ENCODE results near the gene HES2. TPM values are rescaled to one million over a fixed set of nuclear protein-coding genes. Genes with fewer than 3 reads are reported as not detected.

HES2 gene
- total and polyA plus RNA-seq, 2 experiments from 2014 or later, result 0.27 to 1.2 TPM

DNA sequence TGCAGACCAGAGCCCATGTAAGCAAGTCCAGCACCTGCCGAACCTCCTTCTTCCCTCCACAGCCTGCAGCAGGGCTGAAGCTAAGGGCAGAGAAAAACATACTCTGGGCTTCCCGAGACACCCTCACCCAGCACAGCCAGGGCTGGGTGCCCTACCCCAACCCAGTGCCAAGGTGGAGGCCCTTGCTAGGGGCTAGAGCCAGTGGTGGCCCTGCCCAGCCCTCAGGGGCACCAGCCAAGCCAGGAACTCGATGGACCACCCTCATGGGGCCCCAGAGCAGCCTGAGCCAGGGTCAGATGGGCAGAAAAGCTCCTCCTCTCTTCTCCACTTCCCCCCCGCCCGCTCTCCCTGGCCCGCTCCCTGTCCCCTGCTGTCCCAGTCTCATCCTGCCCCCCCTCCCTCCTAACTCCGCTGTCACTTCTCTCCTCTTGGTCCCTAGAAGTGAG lies 30.3 kb upstream of the HES2 start:
- H4K20me1 ChIP-seq (ENCODE audit: insufficient read depth, poor library complexity, severe bottlenecking), result no peaks in the 10 kb centered on the region
- peaks cover 20% of the 10 kb centered on the region for H3K27me3 ChIP-seq
- 84% methylated on average over 3 of the region's 7 CpGs for WGBS (ENCODE audit: low lambda C conversion rate, missing lambda C conversion rate)
- no peaks in the 10 kb centered on the region for H3K9me3 ChIP-seq (ENCODE audit: low read depth)
- H3K4me1 ChIP-seq (ENCODE audit: insufficient read depth), result peaks cover 19% of the 10 kb centered on the region
- H3K9me2 ChIP-seq (replicated peaks; ENCODE audit: insufficient read depth), result no peaks in the 10 kb centered on the region
- no peak for DNase-seq (ENCODE audit: low spot score)
- H3K4me2 ChIP-seq, result peak overlapping the region; percentile 81
- TF ChIP-seq CTCF (IDR thresholded peaks at IDR 0.05; ENCODE audit: poor library complexity), result no peak
- no peak for TF ChIP-seq EZH2phosphoT487 (IDR thresholded peaks at IDR 0.05; ENCODE audit: low read depth, severe bottlenecking, unreplicated experiment)
- no peak for TF ChIP-seq EZH2 (IDR thresholded peaks at IDR 0.05; ENCODE audit: borderline replicate concordance)
- no peak overlapping the region for H2AFZ ChIP-seq
- H3K4me3 ChIP-seq, result no peak overlapping the region
- H3K36me3 ChIP-seq (replicated peaks; ENCODE audit: insufficient read depth, low read depth), result no peaks in the 10 kb centered on the region
- no peaks in the 10 kb centered on the region for H3K79me2 ChIP-seq
- H3K27ac ChIP-seq, result peak overlapping the region; percentile 69

DNA sequence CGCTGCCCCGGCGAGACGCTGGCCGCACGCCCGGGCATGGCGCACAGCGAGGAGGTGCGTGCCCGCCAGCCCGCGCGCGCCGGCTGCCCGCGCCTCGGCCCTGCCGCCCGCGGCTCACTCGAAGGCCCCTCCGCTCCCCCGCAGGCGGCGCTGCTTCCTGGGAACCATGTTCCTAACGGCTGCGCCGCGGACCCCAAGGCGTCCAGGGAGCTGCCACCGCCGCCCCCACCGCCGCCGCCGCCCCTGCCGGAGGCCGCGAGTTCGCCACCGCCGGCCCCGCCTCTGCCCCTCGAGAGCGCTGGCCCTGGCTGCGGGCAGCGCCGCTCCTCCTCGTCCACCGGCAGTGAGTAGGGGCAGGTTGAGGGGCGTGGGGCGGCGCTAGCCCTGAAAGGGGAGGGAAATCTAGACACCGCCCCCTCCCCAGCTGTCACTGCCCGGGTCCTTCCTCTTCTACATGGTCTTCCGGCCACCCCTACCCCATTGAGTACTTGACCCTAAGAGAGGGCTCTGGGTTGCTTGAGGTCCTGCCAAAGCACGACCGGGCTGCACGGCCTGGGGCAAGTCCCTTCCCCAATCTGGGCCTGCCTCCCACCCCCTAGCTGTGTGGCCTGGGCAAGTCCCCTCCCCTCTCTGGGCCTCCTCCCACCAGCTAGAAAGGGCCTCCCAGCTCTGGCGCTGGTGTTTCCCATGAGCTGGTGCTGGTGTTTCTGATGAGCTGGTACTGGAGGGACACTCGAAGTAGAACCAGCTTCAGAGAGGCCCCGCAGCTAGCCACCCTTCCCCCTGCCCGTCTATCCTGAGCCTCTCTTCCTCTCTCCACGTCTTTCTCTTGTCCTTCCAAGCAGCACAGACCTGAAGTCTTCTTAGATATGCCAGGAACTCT lies 29.3 kb upstream of the HES2 start:
- WGBS (ENCODE audit: low lambda C conversion rate, missing lambda C conversion rate), result 12% methylated on average over 23 of the region's 66 CpGs
- peaks cover 20% of the 10 kb centered on the region for H3K27me3 ChIP-seq

DNA sequence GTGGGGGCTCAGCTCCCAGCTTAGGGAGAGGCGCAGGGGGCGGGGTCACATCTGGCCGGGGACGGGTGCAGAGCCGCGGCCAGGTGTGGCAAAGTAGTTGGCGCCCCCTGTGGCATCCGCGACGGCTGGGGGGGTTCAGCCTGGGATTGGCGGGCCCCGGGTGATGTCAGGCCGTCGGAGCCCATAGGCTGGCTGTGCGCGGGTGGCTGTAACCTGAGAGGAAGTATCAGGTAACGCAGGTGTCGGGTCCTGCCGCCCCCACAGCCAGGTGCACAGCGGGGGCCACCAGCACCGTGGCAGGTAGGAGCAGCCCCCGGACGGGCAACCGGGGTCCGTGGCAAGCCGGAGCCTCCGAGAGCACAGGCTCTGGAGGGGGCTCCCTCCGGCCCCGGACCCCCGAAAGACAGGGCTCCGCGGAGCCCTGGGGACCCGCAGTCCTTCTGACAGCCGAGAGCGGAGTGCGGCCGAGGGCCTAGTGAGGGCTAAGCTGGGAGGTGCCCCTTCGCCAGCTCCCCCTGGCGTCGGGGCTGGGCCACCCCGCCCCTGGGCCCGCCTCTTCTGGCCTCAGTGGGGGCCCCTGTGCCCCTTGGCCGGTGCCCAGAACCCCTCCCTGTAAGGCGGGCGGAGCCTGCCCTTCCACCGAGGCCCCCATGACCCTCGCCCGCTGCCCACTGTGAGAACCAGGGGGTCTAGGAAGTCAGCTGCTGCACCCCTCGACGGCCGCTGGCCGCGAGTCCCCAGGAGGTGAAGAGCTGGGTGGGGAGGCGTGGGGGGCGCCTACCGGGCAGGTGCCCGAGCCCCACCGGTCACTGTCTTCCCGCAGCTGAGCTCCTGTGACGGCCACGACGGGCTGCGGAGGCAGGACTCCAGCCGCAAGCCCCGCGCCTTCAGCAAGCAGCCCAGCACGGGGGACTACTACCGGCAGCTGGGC lies 28.4 kb upstream of the HES2 start:
- Histone ChIP-seq H3K4me1 (ENCODE audit: insufficient read depth) (peaks cover 19% of the 10 kb centered on the region), H3K36me3 (replicated peaks; ENCODE audit: insufficient read depth, low read depth) (no peaks in the 10 kb centered on the region), H3K79me2 (no peaks in the 10 kb centered on the region), H3K9me3 (ENCODE audit: low read depth) (no peaks in the 10 kb centered on the region), H3K9me2 (replicated peaks; ENCODE audit: insufficient read depth) (no peaks in the 10 kb centered on the region), H3K4me3 (no peak overlapping the region), H2AFZ (no peak overlapping the region), H4K20me1 (ENCODE audit: insufficient read depth, poor library complexity, severe bottlenecking) (no peaks in the 10 kb centered on the region), H3K27me3 (peaks cover 20% of the 10 kb centered on the region), H3K27ac (no peak overlapping the region), H3K4me2 (peak overlapping the region; percentile 81)
- 6% methylated on average over 46 of the region's 68 CpGs for WGBS (ENCODE audit: low lambda C conversion rate, missing lambda C conversion rate)
- peak; percentile 22 for TF ChIP-seq CTCF (IDR thresholded peaks at IDR 0.05; ENCODE audit: poor library complexity)
- TF ChIP-seq EZH2 (IDR thresholded peaks at IDR 0.05; ENCODE audit: borderline replicate concordance), result peak; percentile 64
- TF ChIP-seq EZH2phosphoT487 (IDR thresholded peaks at IDR 0.05; ENCODE audit: low read depth, severe bottlenecking, unreplicated experiment), result peak; percentile 35
- DNase-seq (ENCODE audit: low spot score), result peak; percentile 69

More for the DNA sequence above, 29.3 kb upstream of the HES2 start:
- Histone ChIP-seq H3K79me2 (no peaks in the 10 kb centered on the region), H3K36me3 (replicated peaks; ENCODE audit: insufficient read depth, low read depth) (no peaks in the 10 kb centered on the region), H4K20me1 (ENCODE audit: insufficient read depth, poor library complexity, severe bottlenecking) (no peaks in the 10 kb centered on the region), H3K4me1 (ENCODE audit: insufficient read depth) (peaks cover 19% of the 10 kb centered on the region), H2AFZ (no peak overlapping the region), H3K4me2 (peak overlapping the region; percentile 81), H3K9me3 (ENCODE audit: low read depth) (no peaks in the 10 kb centered on the region), H3K27ac (peak overlapping the region; percentile 23), H3K4me3 (no peak overlapping the region), H3K9me2 (replicated peaks; ENCODE audit: insufficient read depth) (no peaks in the 10 kb centered on the region)
- TF ChIP-seq EZH2 (IDR thresholded peaks at IDR 0.05; ENCODE audit: borderline replicate concordance) (no peak), CTCF (IDR thresholded peaks at IDR 0.05; ENCODE audit: poor library complexity) (no peak), EZH2phosphoT487 (IDR thresholded peaks at IDR 0.05; ENCODE audit: low read depth, severe bottlenecking, unreplicated experiment) (no peak)
- peak; percentile 73 for DNase-seq (ENCODE audit: low spot score)
